Upper lobe of left lung (tissue), 6 donors: ENCODE measurements around the gene TEDDM1. TPM values are rescaled to one million over a fixed set of nuclear protein-coding genes. Genes with fewer than 3 reads are reported as not detected.

Experiments used
- ATAC-seq, 2 donors: fragments of 200-7000 bp; cut with Tn5 transposase; one replicate each; pipeline ENCODE4 v1.9.1; 2022; ENCODE audit warnings: mild to moderate bottlenecking in 2 of 2, moderate library complexity in 2 of 2; ENCODE audit not compliant: low FRiP score in 2 of 2
- DNase-seq, 2 donors: peaks; one replicate each; pipeline ENCODE4 v3.0.0-alpha.2; 2019 to 2020
- H3K27ac ChIP-seq, 4 donors: fragments of 200-600 bp; sonication (generic); one replicate each; pipeline ENCODE4 v1.5.1; 2016 to 2019
- H3K27me3 ChIP-seq, 4 donors: fragments of 200-600 bp; sonication (generic); one replicate each; pipeline ENCODE4 v1.5.1; 2017 to 2019
- H3K36me3 ChIP-seq, 4 donors: fragments of 200-600 bp; sonication (generic); one replicate each; pipeline ENCODE4 v1.5.1; 2016 to 2019
- H3K4me1 ChIP-seq, 4 donors: fragments of 200-600 bp; sonication (generic); one replicate each; pipeline ENCODE4 v1.5.1; 2018 to 2019
- H3K4me3 ChIP-seq, 4 donors: fragments of 200-600 bp; sonication (generic); one replicate each; pipeline ENCODE4 v1.5.1; 2017 to 2019; ENCODE audit warnings: mild to moderate bottlenecking in 2 of 4, moderate library complexity in 1 of 4
- H3K9me3 ChIP-seq, 4 donors: fragments of 200-600 bp; sonication (generic); one replicate each; pipeline ENCODE4 v1.5.1; 2018 to 2019
- CTCF ChIP-seq, 6 experiments: fragments of 450-650 bp in 4 of 6; fragments of 200-600 bp in 2 of 6; sonication (generic) in 2 of 6; IDR thresholded peaks; one replicate each; pipeline ENCODE4 v1.5.1; 2016 to 2019; ENCODE audit warnings: antibody characterized with exemption in 6 of 6
- EP300 ChIP-seq, 4 donors: sonication (generic); formaldehyde crosslinking; IDR thresholded peaks; one replicate each; pipeline ENCODE4 v1.5.1; 2017; ENCODE audit warnings: antibody characterized with exemption in 4 of 4, control low read depth in 2 of 4
- POLR2A ChIP-seq, 4 donors: fragments of 450-650 bp; IDR thresholded peaks; one replicate each; pipeline ENCODE4 v1.5.1; 2016 to 2017; ENCODE audit warnings: antibody characterized with exemption in 4 of 4, mild to moderate bottlenecking in 2 of 4
- POLR2AphosphoS5 ChIP-seq, 2 donors: sonication (generic); formaldehyde crosslinking; IDR thresholded peaks; one replicate each; pipeline ENCODE4 v1.5.1; 2017; ENCODE audit warnings: antibody characterized with exemption in 2 of 2
- WGBS, 2 donors: methylation state at CpG; one replicate each; pipeline ENCODE4 v1.1.5; 2017 to 2018; 5-methylcytosine and 5-hydroxymethylcytosine counted together
- total RNA-seq, 6 donors: library from RNA; depleted of rRNA in 4 of 6; stranded (reverse); fragments of >200 nt in 4 of 6; gene quantifications; one replicate each; pipeline versions ENCODE4 v1.1.0 to v1.2.1, GENCODE V29; 2016 to 2021
- donor health status: DM: no; HTN: no; CAD: no; lungs with moderate emphysema.
- donor health status: DM: no; HTN: yes; CAD: no; lungs with severe emphysema.

TEDDM1 gene
- total RNA-seq, 6 donors from 2014 or later: not detected

GRCh38 chr1:182391362-182392049 lies 9.0 kb downstream of the TEDDM1 start, which contains the start of gene GLUL:
TSS of gene GLUL (minus strand) at chr1:182391790. CDS start at chr1:182388737, 3,053 bp downstream.
- no peaks in the 10 kb centered on the region for H3K27me3 ChIP-seq
- ATAC-seq (peak; percentile 94 to 95), DNase-seq (peak; percentile 97 to 99)
- peak; percentile 98 to 100 (median 98) for TF ChIP-seq POLR2A (IDR thresholded peaks at IDR 0.05)
- peak in 4 of 6 experiments; percentile 4 to 72 (median 27) for TF ChIP-seq CTCF (IDR thresholded peaks at IDR 0.05)
- peak; percentile 95 to 99 for TF ChIP-seq POLR2AphosphoS5 (IDR thresholded peaks at IDR 0.05)
- TF ChIP-seq EP300 (IDR thresholded peaks at IDR 0.05): peak in 1 of 4 donors; percentile 37
- 0% methylated on average over 21 to 54 of the region's 70 CpGs for WGBS, 2 donors
- peaks cover 19 to 27% (median 22%) of the 10 kb centered on the region in 4 donors for H3K36me3 ChIP-seq
- H3K4me1 ChIP-seq: peaks cover 20 to 49% (median 32%) of the 10 kb centered on the region in 4 donors
- peak within 1 kb of the TSS; percentile 60 to 89 (median 77) for H3K4me3 ChIP-seq
- no peaks in the 10 kb centered on the region for H3K9me3 ChIP-seq
- H3K27ac ChIP-seq: peak within 1 kb of the TSS; percentile 96 to 100 (median 98)

- Histone ChIP-seq H3K9me3 (no peaks in the 10 kb centered on the region), H3K4me3 (peak overlapping the region; percentile 60 to 89 (median 77)), H3K27ac (peak overlapping the region; percentile 96 to 100 (median 98)), H3K36me3 (peaks cover 24 to 32% (median 27%) of the 10 kb centered on the region in 4 donors), H3K4me1 (peaks cover 21 to 47% (median 31%) of the 10 kb centered on the region in 4 donors), H3K27me3 (no peaks in the 10 kb centered on the region)
- peak in 3 of 6 experiments; percentile 26 to 77 (median 53) for TF ChIP-seq CTCF (IDR thresholded peaks at IDR 0.05)
- TF ChIP-seq POLR2AphosphoS5 (IDR thresholded peaks at IDR 0.05): no peak
- 0 to 1% methylated on average over 6 to 19 of the region's 35 CpGs for WGBS, 2 donors
- peak in 1 of 2 donors; percentile 69 for DNase-seq
- ATAC-seq: peak; percentile 0 to 4
Measured at GRCh38 chr1:182391028-182391361, 9.5 kb downstream of the TEDDM1 start.

GRCh38 chr1:182389619-182390047 lies 10.8 kb downstream of the TEDDM1 start:
- 4 to 5% methylated on average over 12 to 13 of the region's 13 CpGs for WGBS, 2 donors
- Histone ChIP-seq H3K9me3 (no peaks in the 10 kb centered on the region), H3K27me3 (no peaks in the 10 kb centered on the region), H3K36me3 (peaks cover 38 to 46% (median 40%) of the 10 kb centered on the region in 4 donors), H3K4me1 (peaks cover 21 to 52% (median 30%) of the 10 kb centered on the region in 4 donors), H3K27ac (peak overlapping the region; percentile 96 to 100 (median 98)), H3K4me3 (peak overlapping the region; percentile 60 to 89 (median 77))
- DNase-seq: peak in 1 of 2 donors; percentile 64
- peak in 1 of 2 donors; percentile 11 for ATAC-seq
- TF ChIP-seq EP300 (IDR thresholded peaks at IDR 0.05): no peak
- peak in 1 of 4 donors; percentile 29 for TF ChIP-seq POLR2A (IDR thresholded peaks at IDR 0.05)
- no peak for TF ChIP-seq CTCF (IDR thresholded peaks at IDR 0.05)
- TF ChIP-seq POLR2AphosphoS5 (IDR thresholded peaks at IDR 0.05): peak; percentile 42 to 61

GRCh38 chr1:182388392-182389134 lies 11.9 kb downstream of the TEDDM1 start:
- Histone ChIP-seq H3K27me3 (no peaks in the 10 kb centered on the region), H3K36me3 (peaks cover 49 to 56% (median 51%) of the 10 kb centered on the region in 4 donors), H3K4me3 (peak overlapping the region; percentile 60 to 89 (median 77)), H3K9me3 (no peaks in the 10 kb centered on the region), H3K4me1 (peaks cover 21 to 53% (median 35%) of the 10 kb centered on the region in 4 donors), H3K27ac (peak overlapping the region; percentile 96 to 100 (median 98))
- no peak for ATAC-seq
- 54 to 63% methylated on average over 5 of the region's 5 CpGs for WGBS, 2 donors
- DNase-seq: no peak
- peak; percentile 15 to 44 for TF ChIP-seq POLR2AphosphoS5 (IDR thresholded peaks at IDR 0.05)
- TF ChIP-seq POLR2A (IDR thresholded peaks at IDR 0.05): no peak

GRCh38 chr1:182387566-182387965 lies 12.9 kb downstream of the TEDDM1 start:
- DNase-seq: no peak
- Histone ChIP-seq H3K36me3 (peaks cover 53 to 66% (median 60%) of the 10 kb centered on the region in 4 donors), H3K9me3 (no peaks in the 10 kb centered on the region), H3K27me3 (no peaks in the 10 kb centered on the region), H3K4me1 (peaks cover 15 to 44% (median 32%) of the 10 kb centered on the region in 4 donors), H3K4me3 (peak overlapping the region in 2 of 4 donors; percentile 76 to 89), H3K27ac (peak overlapping the region in 3 of 4 donors; percentile 42 to 100 (median 96))
- TF ChIP-seq CTCF (IDR thresholded peaks at IDR 0.05) (no peak), POLR2A (IDR thresholded peaks at IDR 0.05) (no peak), EP300 (IDR thresholded peaks at IDR 0.05) (no peak), POLR2AphosphoS5 (IDR thresholded peaks at IDR 0.05) (peak in 1 of 2 donors; percentile 9)
- WGBS, 2 donors: 86 to 91% methylated on average over 2 of the region's 2 CpGs
- ATAC-seq: no peak
